Measurements from ENCODE around the gene H6PD.
A peak's percentile ranks its signal among the peaks of the same experiment; 100 is the strongest.
"Not testable (repeated sequence)": the region's sequence is repeated elsewhere in the genome, so short reads cannot be mapped to it uniquely, and the experiment has no call there.

The H6PD gene

DNA sequence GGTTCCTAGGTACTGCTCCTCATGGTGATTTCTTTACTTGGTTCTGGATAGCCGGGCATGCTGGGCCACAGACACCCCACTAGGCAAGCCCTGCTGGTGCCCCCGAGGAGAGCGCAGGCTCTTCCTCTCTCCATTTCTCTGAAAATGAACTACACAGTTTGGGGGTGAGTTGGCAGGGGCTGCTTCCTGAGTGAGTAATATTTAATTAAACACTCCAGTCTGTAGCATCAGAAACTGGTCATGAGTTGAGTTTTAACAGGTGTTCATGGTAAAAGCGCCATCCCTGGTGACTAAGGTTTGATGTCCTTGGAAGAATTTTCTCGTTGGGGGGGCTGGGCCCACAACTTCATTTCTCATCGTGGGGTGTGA lies 59.8 kb downstream of the H6PD start:
- peak in 1 of 4 experiments; percentile 28 for DNase-seq (ENCODE audit: low read depth in 4 of 4, low spot score in 1 of 4)

DNA sequence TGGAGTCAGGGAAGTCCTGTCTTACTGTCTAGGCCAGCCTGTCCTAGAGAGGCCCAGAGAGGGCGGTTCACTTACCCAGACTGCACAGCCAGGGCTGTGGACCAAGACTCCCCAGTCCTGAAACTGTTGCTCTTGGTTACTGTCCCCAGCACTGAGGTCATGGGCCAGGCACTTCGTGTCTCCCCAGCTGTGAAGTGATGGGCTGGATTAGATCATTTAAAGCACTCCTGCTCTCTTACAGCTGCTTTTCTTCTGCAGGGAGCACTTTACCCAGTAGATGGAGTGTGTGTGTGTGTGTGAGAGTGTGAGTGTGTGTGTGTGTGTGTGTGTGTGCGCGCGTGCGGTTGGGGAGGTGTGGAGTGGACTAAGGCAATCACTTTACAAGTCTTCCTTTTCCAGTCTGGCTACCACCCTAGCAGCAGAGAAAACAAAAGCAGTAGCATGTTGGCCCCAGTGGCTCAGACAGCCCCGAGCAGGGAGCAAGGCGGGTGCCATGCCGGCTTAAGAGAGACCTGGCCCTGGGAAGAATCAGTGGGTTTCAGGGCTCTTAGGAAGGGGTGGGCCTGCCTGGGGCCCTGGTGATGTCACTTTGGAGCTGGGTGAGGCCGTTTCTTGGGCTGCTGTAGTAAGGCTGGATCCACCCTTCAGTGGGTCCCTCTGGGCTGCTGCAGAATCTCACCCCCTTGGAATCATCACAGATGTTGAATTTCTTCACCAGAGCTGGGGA lies 60.5 kb downstream of the H6PD start:
- no peak for DNase-seq (ENCODE audit: low read depth in 4 of 4, low spot score in 1 of 4)

DNA sequence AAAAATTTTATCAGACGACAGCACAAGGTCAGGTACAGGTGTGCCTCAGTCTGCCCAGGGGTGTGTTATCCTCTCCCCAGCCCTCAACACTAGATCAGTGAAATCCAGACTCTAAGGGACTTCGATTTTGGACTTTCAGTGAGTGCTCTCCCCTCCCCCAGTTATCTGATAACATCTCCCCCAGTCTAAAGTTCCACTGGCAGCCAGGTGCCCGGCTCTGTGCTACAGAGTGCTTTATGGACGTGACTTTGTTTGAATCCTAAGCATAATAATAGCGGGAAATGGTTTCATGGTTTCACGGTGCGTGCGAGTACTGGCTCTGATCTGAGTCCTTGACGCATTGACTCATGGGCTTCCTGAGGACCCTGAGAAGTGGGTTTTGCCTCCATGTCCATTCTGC lies 61.3 kb downstream of the H6PD start:
- no peak for DNase-seq (ENCODE audit: low read depth in 4 of 4, low spot score in 1 of 4)

DNA sequence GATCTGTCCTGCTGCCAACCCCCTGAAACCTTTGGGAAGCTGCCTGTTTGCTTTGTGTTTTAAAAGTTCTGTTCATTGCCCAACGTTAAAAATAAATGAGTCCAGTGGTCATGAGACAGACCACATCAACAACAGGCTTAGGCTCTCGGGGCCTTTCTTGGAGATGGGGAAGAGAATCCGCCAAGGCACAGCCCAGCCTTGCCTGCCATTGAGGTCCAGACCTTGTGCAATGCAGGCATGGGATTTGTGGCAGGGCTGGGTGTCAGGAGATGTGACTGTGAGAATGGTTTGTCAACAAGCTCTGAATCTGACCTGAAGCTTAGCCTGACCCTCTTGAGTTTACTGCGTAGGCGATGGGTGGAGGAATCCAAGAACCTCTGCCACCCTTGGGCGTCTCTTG lies 62.3 kb downstream of the H6PD start:
- no peak for DNase-seq (ENCODE audit: low read depth in 4 of 4, low spot score in 1 of 4)

DNA sequence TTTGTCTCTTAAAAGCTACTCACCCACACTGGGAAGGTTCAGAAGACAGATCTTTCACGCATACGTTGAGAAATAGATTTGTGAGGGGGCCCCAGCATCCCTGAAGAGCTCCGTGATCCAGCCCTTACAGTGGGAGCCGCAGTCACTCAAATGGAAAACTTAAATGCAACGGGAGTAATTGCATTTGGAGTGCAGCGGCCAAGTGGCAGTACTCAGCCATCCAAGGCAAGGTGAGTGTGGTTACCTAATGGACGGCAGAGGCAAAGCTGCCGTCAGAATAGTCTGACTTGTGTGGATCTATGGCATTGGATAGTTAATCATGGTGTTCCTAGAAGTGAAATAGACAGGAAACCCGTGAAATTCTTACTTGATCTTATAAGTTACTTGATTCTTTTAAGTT lies 63.3 kb downstream of the H6PD start:
- no peak for DNase-seq (ENCODE audit: low read depth in 4 of 4, low spot score in 1 of 4)

DNA sequence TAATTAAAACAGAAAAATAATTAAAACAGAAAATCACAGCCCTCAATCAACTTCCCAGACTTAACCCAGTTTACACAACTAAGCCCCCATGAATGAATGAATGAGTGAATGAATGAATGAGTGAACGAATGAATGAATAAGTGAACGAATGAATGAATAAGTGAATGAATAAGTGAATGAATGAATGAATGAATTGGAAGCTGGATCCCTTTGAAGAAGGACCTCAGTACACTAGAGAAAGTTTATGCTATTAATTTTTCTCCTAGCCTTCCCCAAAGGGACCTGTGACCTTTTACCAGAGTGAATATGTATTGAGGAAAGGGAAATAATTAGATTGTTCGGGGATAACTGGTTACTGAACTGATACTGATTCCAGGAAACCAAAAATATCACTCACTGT lies 63.7 kb downstream of the H6PD start:
- no peak for DNase-seq (ENCODE audit: low read depth in 4 of 4, low spot score in 1 of 4)

DNA sequence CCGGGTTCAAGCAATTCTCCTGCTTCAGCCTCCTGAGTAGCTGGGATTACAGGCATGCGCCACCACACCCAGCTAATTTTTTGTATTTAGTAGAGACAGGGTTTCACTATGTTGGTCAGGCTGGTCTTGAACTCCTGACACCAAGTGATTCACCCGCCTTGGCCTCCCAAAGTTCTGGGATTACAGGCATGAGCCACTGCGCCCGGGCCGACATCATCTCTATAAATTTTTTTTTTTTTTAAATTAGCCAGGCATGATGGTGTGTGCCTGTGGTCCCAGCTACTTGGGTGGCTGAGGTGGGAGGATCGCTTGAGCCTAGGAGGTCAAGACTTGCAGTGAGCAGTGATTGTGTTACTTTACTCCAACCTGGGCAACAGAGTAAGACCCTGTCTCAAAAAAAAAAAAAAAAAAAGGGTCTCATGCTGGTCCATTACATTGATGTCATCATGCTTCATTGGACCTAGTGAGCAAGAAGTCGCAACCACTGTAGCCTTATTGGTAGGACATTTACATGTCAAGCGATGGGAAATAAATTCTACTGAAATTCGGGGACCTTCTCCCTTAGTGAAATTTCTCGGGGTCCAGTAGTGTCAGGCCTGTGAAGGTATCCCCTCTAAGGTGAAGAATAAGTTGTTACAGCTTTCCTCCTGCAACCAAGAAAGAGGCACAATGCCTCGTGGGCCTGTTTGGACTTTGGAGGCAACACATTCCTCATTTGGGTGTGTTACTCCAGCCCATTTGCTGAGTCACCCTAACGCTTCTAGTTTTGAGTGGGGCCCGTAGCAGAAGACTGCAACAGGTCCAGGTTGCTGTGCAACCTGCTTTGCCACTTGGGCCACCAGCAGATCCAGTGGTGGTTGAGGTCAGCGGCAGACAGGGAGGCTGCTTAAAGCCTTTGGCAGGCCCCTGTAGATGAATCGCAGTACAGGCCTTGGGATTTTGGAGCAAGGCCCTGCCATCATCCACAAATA lies 65.3 kb downstream of the H6PD start:
- DNase-seq (ENCODE audit: low read depth in 4 of 4, low spot score in 1 of 4), result not testable (repeated sequence)

DNA sequence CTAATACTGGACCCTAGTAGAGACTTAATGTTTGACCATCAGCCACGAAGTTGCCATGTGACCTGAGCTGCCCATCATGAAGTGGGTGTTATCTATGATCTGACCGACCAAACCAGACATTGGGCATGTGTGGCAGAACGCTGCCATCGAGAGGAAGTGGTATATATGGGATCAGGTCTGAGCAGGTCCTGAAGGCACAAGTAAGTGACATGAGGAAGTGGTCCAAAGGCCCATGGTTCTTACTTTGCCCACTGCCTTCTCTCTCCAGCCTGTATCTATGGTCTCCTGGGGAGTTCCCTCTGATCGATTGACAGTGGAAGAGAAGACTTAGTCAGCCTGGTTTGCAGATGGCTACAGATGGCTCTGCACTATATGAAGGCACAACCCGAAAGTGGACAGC lies 66.0 kb downstream of the H6PD start:
- no peak for DNase-seq (ENCODE audit: low read depth in 4 of 4, low spot score in 1 of 4)

DNA sequence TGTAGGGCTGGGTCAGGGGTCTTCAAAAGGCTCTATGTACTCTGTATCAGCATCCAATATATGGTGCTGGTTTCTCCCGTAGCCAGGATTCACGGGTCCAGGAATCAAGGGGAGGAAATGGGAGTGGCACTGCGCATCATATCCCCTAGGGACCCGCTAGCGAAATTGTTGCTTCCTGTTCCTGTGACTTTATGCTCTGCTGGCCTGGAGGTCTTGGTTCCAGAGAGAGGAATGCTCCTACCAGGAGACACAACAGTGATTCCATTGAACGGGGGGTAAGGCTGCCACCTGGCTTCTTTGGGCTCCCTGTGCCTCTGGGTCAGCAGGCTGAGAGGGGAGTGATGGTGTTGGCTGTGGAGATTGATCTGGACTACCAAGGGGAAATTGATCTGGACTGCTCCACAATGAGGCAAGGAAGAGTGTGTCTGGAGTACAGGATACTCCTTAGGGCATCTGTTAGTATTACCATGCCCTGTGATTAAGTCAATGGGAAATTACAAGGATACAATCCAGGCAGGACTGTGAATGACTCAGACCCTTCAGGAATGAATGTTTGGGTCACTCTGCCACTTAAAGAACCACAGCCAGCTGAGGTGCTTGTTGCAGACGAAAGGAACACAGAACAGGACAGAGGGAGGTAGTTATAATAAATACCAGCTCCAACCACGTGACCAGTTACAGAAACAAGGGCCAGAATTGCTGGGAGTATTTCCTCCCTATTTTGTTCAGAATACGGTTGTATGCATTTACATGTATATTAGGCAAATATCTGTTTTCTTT lies 68.4 kb downstream of the H6PD start:
- DNase-seq (ENCODE audit: low read depth in 4 of 4, low spot score in 1 of 4), result no peak

DNA sequence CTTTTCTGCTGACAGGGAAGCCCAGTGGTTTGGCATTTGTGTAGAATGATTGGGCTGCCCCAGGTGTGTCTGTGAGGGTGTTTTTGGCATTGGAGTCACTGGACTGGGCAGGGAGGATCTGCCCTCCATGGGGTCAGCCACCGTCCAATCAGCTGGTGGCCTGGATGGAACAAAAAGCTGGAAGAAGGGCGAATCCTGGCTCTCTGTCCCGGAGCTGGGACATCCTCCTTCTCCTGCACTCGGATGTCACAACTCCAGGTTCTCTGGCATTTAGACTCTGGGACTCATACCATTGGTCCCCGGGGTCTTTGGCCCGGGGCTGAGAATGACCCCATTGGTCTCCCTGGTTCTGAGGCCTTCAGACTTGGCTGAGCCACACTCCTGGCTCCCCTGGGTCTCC lies 69.3 kb downstream of the H6PD start:
- DNase-seq (ENCODE audit: low read depth in 4 of 4, low spot score in 1 of 4), result no peak

DNA sequence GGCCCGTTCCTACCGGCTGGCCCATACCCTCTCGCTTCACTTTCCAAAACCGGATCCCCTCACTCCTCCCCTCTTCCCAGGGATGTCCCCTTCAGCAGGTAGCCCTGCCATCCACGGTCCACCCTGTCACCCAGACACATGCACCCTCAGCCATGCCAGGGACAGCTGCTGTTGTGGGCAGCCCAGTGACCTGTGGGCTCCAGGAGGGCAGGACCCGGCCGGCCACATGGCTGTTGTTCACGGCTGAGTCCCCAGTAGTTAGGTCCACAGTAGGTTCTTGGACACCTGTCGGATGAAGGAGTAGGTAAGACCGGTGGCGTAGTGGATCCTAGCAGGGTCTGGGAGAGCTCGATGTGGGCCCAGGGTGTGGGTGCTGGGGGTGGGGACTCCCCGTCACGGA lies 70.6 kb downstream of the H6PD start:
- DNase-seq (ENCODE audit: low read depth in 4 of 4, low spot score in 1 of 4), result no peak

DNA sequence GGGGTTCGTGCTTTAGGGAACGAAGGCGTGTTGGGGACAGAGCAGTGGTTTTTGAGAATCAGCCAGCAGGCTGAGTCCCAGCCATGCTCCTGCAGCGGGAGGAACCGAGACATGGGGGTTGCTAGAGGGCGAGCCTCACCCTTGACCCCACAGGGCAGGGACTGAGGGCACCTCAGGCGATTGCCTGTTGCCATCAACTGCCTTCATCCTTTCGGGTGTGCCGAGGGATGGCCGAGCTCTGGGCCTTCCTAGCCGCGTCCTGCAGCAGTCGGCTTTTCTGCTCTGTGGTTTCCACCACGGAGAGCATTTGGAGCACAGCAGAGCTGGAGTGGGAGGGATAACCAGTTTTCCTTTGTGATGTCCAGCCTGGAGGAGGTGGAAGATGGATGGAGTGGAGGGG lies 71.4 kb downstream of the H6PD start:
- DNase-seq (ENCODE audit: low read depth in 4 of 4, low spot score in 1 of 4), result no peak

DNA sequence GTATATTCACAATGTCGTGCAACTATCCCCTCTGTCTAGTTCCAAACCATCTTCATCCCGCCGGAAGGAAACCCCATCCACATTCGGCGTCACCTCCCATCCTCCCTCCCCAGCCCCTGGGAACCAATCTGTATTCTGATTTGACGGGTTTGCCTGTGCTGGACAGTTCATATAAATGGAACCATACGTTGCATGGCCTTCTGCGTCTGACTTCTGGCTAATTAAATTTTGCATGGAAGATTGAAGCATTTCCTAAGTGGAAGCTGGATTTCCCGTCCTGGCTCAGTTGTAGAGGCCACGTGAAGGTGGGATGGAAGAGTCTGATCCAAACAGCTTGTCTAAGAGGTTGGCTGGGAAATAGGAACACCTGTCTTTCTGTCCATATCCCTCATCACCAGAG lies 72.7 kb downstream of the H6PD start:
- DNase-seq (ENCODE audit: low read depth in 4 of 4, low spot score in 1 of 4), result no peak

DNA sequence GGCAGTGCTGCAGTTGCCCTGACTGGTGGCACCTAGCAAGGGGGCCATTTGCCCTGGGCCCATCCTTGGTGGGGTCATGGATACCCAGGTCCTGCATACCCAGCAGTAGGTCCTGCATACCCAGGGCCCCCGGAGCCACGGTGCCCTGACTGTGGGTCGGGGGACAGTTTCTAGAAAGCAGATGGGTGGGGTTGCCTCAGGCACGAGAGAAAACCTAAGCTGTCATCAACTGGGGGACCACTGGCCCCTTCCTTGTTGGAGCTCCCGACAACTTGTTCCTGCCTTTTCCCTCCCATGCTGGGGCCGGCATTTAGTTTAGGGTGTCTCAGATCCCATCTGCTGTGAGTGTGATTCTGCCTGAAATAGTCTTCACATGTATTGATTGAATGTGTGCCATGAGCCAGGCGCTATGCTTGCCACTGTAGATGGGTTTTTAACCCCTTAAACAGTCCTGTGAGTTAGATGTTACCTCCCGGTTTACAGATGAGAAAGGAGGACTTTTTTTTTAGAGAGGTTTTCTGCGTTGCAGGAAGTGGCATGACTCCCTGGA lies 73.7 kb downstream of the H6PD start:
- DNase-seq (ENCODE audit: low read depth in 4 of 4, low spot score in 1 of 4), result no peak

DNA sequence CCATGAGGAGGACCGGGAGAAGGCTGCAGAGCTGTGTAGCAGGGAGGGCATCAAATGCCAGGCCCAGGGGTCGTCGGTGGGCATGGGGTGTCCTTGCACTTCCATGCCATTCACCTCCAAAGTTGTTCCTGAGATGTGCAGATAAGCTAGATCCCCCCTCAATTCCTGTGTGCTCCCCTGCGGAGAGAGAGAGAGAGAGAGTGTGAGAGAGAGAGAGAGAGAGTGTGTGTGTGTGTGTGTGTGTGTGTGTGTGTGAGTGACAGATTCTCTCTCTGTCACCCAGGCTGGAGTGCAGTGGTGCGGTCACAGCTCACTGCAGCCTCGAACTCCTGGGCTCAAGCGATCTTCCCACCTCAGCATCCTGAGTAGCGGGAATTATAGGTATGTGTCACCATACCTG lies 74.5 kb downstream of the H6PD start:
- no peak for DNase-seq (ENCODE audit: low read depth in 4 of 4, low spot score in 1 of 4)

DNA sequence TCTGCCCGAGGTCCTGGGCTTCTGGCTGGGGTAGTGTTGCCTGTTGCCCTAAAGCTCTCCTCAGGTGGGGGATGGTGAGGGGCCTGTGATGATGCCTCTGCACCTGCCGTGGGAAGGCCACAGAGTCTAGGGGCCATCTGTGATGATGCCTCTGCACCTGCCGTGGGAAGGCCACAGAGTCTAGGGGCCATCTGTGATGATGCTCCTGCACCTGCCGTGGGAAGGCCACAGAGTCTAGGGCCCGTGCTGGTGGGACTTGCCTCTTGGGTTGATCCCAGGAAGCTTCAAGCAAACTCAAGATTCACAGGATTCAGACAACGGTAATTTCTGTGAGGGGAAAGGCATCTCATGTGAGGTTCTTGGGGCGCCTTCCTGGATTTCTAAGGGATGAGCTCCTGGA lies 75.4 kb downstream of the H6PD start:
- DNase-seq (ENCODE audit: low read depth in 4 of 4, low spot score in 1 of 4), result no peak

DNA sequence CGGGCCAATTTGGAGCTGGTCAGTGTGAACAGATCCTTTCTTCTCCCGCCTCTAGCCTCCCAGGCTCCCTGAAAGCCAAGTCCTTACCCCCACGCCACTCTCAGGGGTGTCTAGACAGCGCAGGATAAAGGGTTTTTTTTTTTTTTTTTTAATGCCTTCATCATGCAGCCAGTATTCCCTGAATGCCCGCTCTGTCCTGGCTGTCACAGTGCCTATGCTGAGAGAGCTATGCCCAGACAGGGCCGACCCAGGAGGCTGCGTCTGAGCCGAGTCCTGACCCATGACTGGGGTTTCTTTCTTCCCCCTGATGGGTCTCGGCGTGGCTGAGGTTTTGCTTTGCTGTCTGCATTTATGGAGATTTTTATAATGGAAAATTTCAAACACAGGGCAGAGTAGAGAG lies 76.5 kb downstream of the H6PD start:
- no peak for DNase-seq (ENCODE audit: low read depth in 4 of 4, low spot score in 1 of 4)

DNA sequence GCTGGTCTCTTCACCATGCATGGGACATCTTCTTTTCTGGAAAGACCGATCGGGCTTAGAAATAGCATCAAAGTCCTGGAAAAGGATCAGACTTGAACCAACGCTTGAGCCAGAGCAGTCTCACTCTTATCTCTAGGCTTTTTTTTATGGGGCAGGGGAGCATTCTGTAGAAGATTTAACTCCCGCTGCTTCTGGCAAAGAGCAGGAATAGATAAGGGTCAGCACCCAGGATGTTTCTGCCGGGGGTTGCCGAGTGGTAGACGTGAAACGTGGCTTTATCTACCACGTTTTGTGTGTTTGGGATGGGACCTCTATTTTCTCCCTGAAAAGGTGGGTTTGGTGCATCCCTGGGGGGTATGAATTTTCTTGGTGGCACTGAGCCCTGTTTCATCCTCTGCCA lies 76.9 kb downstream of the H6PD start:
- DNase-seq (ENCODE audit: low read depth in 4 of 4, low spot score in 1 of 4), result no peak

DNA sequence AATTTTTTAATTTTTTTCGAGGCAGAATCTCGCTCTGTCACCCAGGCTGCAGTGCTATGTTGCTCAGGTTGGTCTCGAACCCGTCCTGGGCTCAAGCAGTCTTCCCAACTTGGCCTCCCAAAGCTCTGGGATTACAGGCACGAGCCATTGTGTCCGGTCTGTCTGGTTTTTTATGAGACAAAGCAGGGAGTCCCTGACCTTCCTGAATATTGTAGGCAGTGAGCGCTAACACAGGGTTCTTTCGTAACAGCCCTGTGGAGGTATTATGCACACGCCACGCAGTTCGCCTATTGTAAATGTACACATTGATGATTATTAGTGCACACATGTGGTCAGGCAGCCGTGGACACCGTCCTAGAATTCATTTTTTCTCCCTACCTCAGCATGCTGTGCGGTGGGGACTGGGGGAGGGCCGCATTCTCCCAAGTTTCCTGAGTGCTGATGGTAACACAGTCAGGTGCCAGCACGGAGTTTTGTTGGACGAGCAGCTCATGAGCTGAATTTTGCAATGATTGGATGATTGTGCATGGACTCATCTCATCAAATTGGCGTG lies 77.7 kb downstream of the H6PD start:
- DNase-seq (ENCODE audit: low read depth in 4 of 4, low spot score in 1 of 4), result no peak

DNA sequence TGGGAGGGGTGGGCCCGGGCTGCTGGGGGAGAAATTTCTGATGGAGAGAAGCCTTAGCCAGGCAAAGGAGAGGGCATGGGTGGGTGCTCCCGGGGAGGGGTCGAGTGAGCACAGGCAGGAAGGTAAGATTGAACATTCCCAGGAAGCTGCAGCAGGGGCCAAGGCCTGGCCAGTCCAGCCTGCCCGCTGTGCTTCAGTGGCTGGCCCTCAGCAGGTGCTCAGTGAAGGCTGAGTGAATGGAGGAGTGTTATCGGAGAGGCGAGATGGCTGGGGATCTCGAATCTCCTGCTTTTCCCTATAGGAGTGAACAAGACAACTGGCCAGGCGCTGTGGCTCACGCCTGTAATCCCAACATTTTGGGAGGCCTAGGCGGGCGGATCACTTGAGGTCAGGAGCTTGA lies 79.0 kb downstream of the H6PD start:
- no peak for DNase-seq (ENCODE audit: low read depth in 4 of 4, low spot score in 1 of 4)

DNA sequence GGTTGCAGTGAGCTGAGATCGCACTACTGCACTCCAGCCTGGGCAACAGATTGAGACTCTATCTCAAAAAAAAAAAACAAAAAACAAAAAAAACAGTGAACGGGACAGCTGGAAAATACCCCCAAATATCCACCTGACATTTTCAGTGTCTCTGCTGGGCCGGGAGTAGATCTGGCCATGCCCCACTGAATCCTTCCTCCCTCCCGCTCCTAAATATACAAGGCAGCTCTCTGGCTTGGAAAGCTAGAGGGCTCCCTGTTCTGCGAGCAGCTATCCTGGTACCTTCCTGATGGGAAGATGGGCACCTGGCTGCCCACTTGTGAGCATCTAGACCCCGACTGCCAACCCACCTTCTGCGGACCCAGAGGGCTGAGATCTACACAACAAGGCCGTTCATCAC lies 79.5 kb downstream of the H6PD start:
- DNase-seq (ENCODE audit: low read depth in 4 of 4, low spot score in 1 of 4), result no peak

Measured in stimulated activated CD4-positive, alpha-beta T cell treated with anti-CD3 and anti-CD28 coated beads, Interleukin-1b, Interleukin-23, amount 100 ng/mL, for 24 hours (primary cell).